HCT116 (cell line): ENCODE measurements around the gene TK2. TPM values are rescaled to one million over a fixed set of nuclear protein-coding genes. Genes with fewer than 3 reads are reported as not detected.

Experiments
- ATAC-seq: fragments of 200-7000 bp; cut with Tn5 transposase; 2 replicates; pipeline ENCODE4 v1.9.1; 2020; ENCODE audit warnings: mild to moderate bottlenecking, moderate library complexity
- Bru-seq: library from RNA; stranded (reverse); fragments of 400-500 nt; gene quantifications from one replicate; lab custom pipeline; 2021; lab: Mats Ljungman, UMichigan
- BruChase-seq, 2 experiments: library from RNA; stranded (reverse); fragments of 400-500 nt; gene quantifications; one replicate each; lab custom pipeline; 2021; lab: Mats Ljungman, UMichigan
- BruUV-seq: library from RNA; stranded (reverse); fragments of 400-500 nt; replicated peaks from 2 replicates; lab custom pipeline; 2021; lab: Mats Ljungman, UMichigan
- CTCF ChIA-PET: fragments of 300-600 bp; sonication (Branson Sonifier 250); formaldehyde crosslinking; loops from one replicate; lab custom pipeline; 2021; ENCODE audit warnings: antibody characterized with exemption; lab: Charles Lee
- POLR2A ChIA-PET: fragments of 300-600, 350-600 bp; sonication (Branson Sonifier 250); formaldehyde crosslinking; loops from one replicate; lab custom pipeline; 2021; ENCODE audit warnings: antibody characterized with exemption; lab: Charles Lee
- RAD21 ChIA-PET, 2 experiments: fragments of 300-600 bp; sonication (Branson Sonifier 250); formaldehyde crosslinking; loops; one replicate each; lab custom pipeline; 2023; ENCODE audit warnings: low total read pairs in 2 of 2; ENCODE audit not compliant: uncharacterized antibody in 2 of 2, unreplicated experiment in 2 of 2, low non-redundant PET in 1 of 2; lab: Charles Lee
- DNase-seq: peaks from one replicate; pipeline ENCODE4 v3.0.0-alpha.2; 2010; ENCODE audit warnings: low read depth, low spot score
- H2AFZ ChIP-seq: fragments of 200-600 bp; shearing (Covaris generic), sonication (generic); 2 replicates; pipeline ENCODE4 v1.6.1; 2017; ENCODE audit warnings: low read depth, mixed run types, mixed read lengths, antibody characterized with exemption, low read length; ENCODE audit not compliant: poor library complexity, severe bottlenecking
- H3K27ac ChIP-seq: 2 replicates; pipeline ENCODE4 v1.5.1; 2012; ENCODE audit warnings: low read depth, low read length
- H3K27me3 ChIP-seq: fragments of 200-600 bp; sonication (generic); 2 replicates; pipeline ENCODE4 v1.6.1; 2016; ENCODE audit warnings: mixed run types, low read length, mixed read lengths; ENCODE audit not compliant: insufficient read depth
- H3K36me3 ChIP-seq, 2 experiments: fragments of 200-500 bp in 1 of 2; fragments of 200-600 bp in 1 of 2; sonication (Bioruptor generic) in 1 of 2; sonication (generic) in 1 of 2; 2 replicates each; pipeline versions ENCODE4 v1.5.1 to v1.6.1; 2014 to 2016; ENCODE audit warnings: low read length in 2 of 2, inconsistent platforms in 1 of 2, mixed read lengths in 1 of 2, mixed run types in 1 of 2; ENCODE audit not compliant: insufficient read depth in 2 of 2, control insufficient read depth in 1 of 2
- H3K4me1 ChIP-seq, 2 experiments: fragments of 200-600 bp in 1 of 2; sonication (generic) in 1 of 2; 2 replicates each; pipeline versions ENCODE4 v1.5.1 to v1.6.1; 2012 to 2017; ENCODE audit warnings: low read length in 2 of 2, inconsistent platforms in 1 of 2, mild to moderate bottlenecking in 1 of 2, mixed read lengths in 1 of 2, mixed run types in 1 of 2, moderate library complexity in 1 of 2; ENCODE audit not compliant: insufficient read depth in 2 of 2, control insufficient read depth in 1 of 2
- H3K4me2 ChIP-seq: fragments of 200-600 bp; sonication (generic); 2 replicates; pipeline ENCODE4 v1.6.1; 2017; ENCODE audit warnings: mixed run types, low read length, mixed read lengths
- H3K4me3 ChIP-seq, 2 experiments: fragments of 200-600 bp in 1 of 2; sonication (generic) in 1 of 2; replicated peaks in 1 of 2; 2 replicates each; pipeline ENCODE4 v1.5.1; 2011 to 2016; ENCODE audit warnings: low read length in 2 of 2, control low read depth in 1 of 2, low read depth in 1 of 2, mild to moderate bottlenecking in 1 of 2, mixed read lengths in 1 of 2, mixed run types in 1 of 2
- H3K79me2 ChIP-seq: fragments of 200-600 bp; sonication (generic); 2 replicates; pipeline ENCODE4 v1.6.1; 2017; ENCODE audit warnings: mild to moderate bottlenecking, mixed run types, low read length, moderate library complexity, mixed read lengths; ENCODE audit not compliant: insufficient read depth
- H3K9ac ChIP-seq: fragments of 200-600 bp; sonication (generic); 2 replicates; pipeline ENCODE4 v1.6.1; 2016; ENCODE audit warnings: low read length, mixed read lengths
- H3K9me2 ChIP-seq: fragments of 200-600 bp; sonication (generic), shearing (Covaris generic); 2 replicates; pipeline ENCODE4 v1.6.1; 2017; ENCODE audit warnings: mixed run types, mild to moderate bottlenecking, moderate library complexity; ENCODE audit not compliant: insufficient read depth
- H3K9me3 ChIP-seq, 2 experiments: fragments of 200-500 bp in 1 of 2; fragments of 200-600 bp in 1 of 2; sonication (Bioruptor generic) in 1 of 2; sonication (generic) in 1 of 2; 2 replicates each; pipeline ENCODE4 v1.6.1; 2014 to 2017; ENCODE audit warnings: low read length in 2 of 2, mixed read lengths in 2 of 2, inconsistent platforms in 1 of 2, low read depth in 1 of 2, mild to moderate bottlenecking in 1 of 2, mixed run types in 1 of 2, moderate library complexity in 1 of 2; ENCODE audit not compliant: control insufficient read depth in 1 of 2, insufficient read depth in 1 of 2
- H4K20me1 ChIP-seq: fragments of 200-600 bp; sonication (generic), shearing (Covaris generic); 2 replicates; pipeline ENCODE4 v1.6.1; 2017; ENCODE audit warnings: mixed run types, mild to moderate bottlenecking, moderate library complexity; ENCODE audit not compliant: insufficient read depth
- CEBPB ChIP-seq: IDR thresholded peaks from 2 replicates; pipeline ENCODE4 v1.6.1; 2012; ENCODE audit warnings: low read depth
- CTCF ChIP-seq, 3 experiments: fragments of 200-600 bp in 1 of 3; sonication (generic) in 1 of 3; IDR thresholded peaks in 2 of 3; conservative IDR thresholded peaks in 1 of 3; 2 replicates each; pipeline ENCODE4 v1.5.1; 2012 to 2017; ENCODE audit warnings: low read depth in 2 of 3, low read length in 2 of 3, antibody characterized with exemption in 1 of 3, borderline replicate concordance in 1 of 3, control low read depth in 1 of 3, mild to moderate bottlenecking in 1 of 3, mixed read lengths in 1 of 3, mixed run types in 1 of 3, moderate library complexity in 1 of 3; ENCODE audit not compliant: insufficient read depth in 1 of 3
- EGR1 ChIP-seq: IDR thresholded peaks from 2 replicates; pipeline ENCODE4 v1.6.1; 2012; ENCODE audit warnings: low read depth
- EZH2phosphoT487 ChIP-seq: fragments of 200-600 bp; IDR thresholded peaks from 2 replicates; pipeline ENCODE4 v1.6.1; 2018; ENCODE audit warnings: antibody characterized with exemption, borderline replicate concordance
- POLR2AphosphoS5 ChIP-seq: IDR thresholded peaks from 2 replicates; pipeline ENCODE4 v1.6.1; 2011; ENCODE audit warnings: mild to moderate bottlenecking, low read depth, low read length, moderate library complexity
- RAD21 ChIP-seq: IDR thresholded peaks from 2 replicates; pipeline ENCODE4 v1.6.1; 2012; ENCODE audit warnings: low read depth, mild to moderate bottlenecking
- REST ChIP-seq: IDR thresholded peaks from 2 replicates; pipeline ENCODE4 v1.6.1; 2012; ENCODE audit warnings: low read depth
- ZFX ChIP-seq: fragments of 450-650 bp; IDR thresholded peaks from 2 replicates; pipeline ENCODE4 v1.6.1; 2017
- intact Hi-C: fragments of 100-400 bp; cut with micrococcal nuclease; formaldehyde crosslinking; loops from 2 replicates; pipeline ENCODE4 v1.10.0; 2022
- long read RNA-seq: library from polyadenylated mRNA; unstranded; transcript quantifications from one replicate; pipeline ENCODE4 v2.0.0, GENCODE V29; 2021; ENCODE audit not compliant: unreplicated experiment
- polyA plus RNA-seq: library from polyadenylated mRNA; unstranded; fragments of >200 nt; gene quantifications from 2 replicates; pipeline ENCODE4 v1.2.1, GENCODE V29; 2012; ENCODE audit warnings: missing spikeins
- total RNA-seq: library from RNA; stranded (reverse); gene quantifications from one replicate; pipeline ENCODE4 v1.2.1, GENCODE V29; 2021; ENCODE audit not compliant: unreplicated experiment
- TF ChIP-seq, protein P1 (sequence below): IDR thresholded peaks from 2 replicates; pipeline ENCODE4 v1.6.1; 2011; ENCODE audit warnings: mild to moderate bottlenecking, low read length, moderate library complexity; ENCODE audit not compliant: insufficient replicate concordance; ENCODE audit errors: extremely low read depth

TK2 gene
- total RNA-seq (15.4 TPM), Bru-seq, nascent RNA (percentile 73 among the genes with signal in this experiment), BruChase-seq, experiment 1, labeled RNA remaining after a 6-hour chase (percentile 72 among the genes with signal in this experiment), BruChase-seq, experiment 2, labeled RNA remaining after a 2-hour chase (percentile 71 among the genes with signal in this experiment)
- polyA plus RNA-seq, result 14.7 and 16.9 TPM in 2 replicates
- long read RNA-seq, full-length matches to known transcripts, result 9 of 20 reads
- long read RNA-seq, partial matches to known transcripts, result 1 of 20 reads
- long read RNA-seq, other reads (novel, unspliced or antisense), result 10 of 20 reads

DNA sequence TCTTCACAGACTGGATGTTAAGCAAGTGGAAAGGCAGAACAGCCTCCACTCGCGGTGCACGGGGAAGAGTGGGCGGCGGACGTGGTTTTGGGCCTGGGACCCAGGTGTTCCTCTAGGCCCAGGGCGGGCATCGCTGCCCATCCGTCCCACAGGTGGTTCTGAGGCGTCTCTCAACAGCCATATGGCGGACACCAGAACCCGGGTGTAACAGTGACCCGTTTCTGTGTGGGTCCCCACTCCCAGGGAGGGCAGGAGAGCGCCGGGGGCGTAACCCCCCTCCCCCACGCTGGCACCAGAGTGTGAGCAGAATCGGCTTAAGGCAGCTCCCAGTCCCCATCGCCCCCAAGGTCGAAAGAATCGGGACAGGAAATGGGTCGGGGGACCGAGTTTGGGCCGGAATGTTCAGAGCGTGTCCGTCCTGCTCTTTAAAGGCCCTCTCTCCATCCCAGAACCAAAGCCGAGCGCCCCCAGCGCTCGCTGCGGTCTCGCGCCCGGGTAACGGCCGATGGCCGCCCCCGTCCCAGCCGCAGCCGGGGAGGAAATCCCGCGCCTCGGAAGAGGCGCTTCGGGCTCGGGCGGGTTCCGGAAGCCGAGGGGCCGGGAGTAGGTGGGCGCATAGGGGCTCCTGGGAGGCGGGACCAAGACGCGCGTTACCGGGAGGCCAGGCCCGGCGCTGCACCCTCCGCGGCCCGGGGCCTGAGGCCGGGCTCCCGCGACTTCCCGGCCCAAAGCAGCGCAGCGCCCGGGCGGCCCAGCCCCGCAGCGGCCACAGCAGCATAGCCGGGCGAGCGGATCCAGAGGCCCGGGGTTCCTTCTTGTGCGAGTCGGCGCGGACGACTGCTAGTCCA, at the start of gene TK2:
TSS of gene TK2 (minus strand) at position 839 of the 848 bp plus-strand sequence. CDS start at position 778, 61 bp downstream.
- Histone ChIP-seq H3K27me3 (no peaks in the 10 kb centered on the region), H3K79me2 (peaks cover 16% of the 10 kb centered on the region; the same call in 1 of the 2 replicates), H3K9me3 (no peaks in the 10 kb centered on the region), H4K20me1 (no peaks in the 10 kb centered on the region), H3K4me1 (peaks cover 25 to 46% of the 10 kb centered on the region in 2 experiments), H3K36me3 (peaks cover 0 to 4% of the 10 kb centered on the region in 2 experiments; a peak in 1 of 4 replicates), H3K9ac (peak within 1 kb of the TSS; percentile 84), H3K4me3 (peak within 1 kb of the TSS; percentile 61 to 72), H2AFZ (no peak within 1 kb of the TSS), H3K9me2 (no peaks in the 10 kb centered on the region), H3K27ac (peak within 1 kb of the TSS; percentile 88), H3K4me2 (peak within 1 kb of the TSS; percentile 85)
- ChIA-PET POLR2A (interaction anchor here (1.8 kb wide), 1 partner anchor 27 kb away, joined by 4 read pairs; no protein-coding TSS in a partner anchor), CTCF (interaction anchor here (1.5 kb wide), 1 partner anchor 59 kb away, joined by 3 read pairs; no protein-coding TSS in a partner anchor), RAD21 (no interaction called here)
- intact Hi-C loops, result loop anchor here (2.0 kb wide), 1 partner anchor 143 kb away; no protein-coding TSS in a partner anchor
- DNase-seq (no peak), ATAC-seq (peak; percentile 66)
- BruUV-seq, result no TSS peak
- TF ChIP-seq, protein P1, sequence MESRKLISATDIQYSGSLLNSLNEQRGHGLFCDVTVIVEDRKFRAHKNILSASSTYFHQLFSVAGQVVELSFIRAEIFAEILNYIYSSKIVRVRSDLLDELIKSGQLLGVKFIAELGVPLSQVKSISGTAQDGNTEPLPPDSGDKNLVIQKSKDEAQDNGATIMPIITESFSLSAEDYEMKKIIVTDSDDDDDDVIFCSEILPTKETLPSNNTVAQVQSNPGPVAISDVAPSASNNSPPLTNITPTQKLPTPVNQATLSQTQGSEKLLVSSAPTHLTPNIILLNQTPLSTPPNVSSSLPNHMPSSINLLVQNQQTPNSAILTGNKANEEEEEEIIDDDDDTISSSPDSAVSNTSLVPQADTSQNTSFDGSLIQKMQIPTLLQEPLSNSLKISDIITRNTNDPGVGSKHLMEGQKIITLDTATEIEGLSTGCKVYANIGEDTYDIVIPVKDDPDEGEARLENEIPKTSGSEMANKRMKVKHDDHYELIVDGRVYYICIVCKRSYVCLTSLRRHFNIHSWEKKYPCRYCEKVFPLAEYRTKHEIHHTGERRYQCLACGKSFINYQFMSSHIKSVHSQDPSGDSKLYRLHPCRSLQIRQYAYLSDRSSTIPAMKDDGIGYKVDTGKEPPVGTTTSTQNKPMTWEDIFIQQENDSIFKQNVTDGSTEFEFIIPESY, result no peak
- peak; percentile 96 for TF ChIP-seq ZFX
- TF ChIP-seq CEBPB, result no peak
- no peak for TF ChIP-seq EZH2phosphoT487
- TF ChIP-seq CTCF (IDR thresholded peaks at IDR 0.05 in 2 of 3, conservative IDR thresholded peaks at IDR 0.05 in 1 of 3; ENCODE audit: borderline replicate concordance in 1 of 3, insufficient read depth in 1 of 3, low read depth in 2 of 3, low read length in 2 of 3), result peak in 2 of 3 experiments; percentile 13 to 24; a peak in 2 of 6 replicates
- TF ChIP-seq POLR2AphosphoS5, result peak; percentile 75
- TF ChIP-seq RAD21, result no peak
- peak; percentile 71 for TF ChIP-seq EGR1
- TF ChIP-seq REST, result no peak
